ENCODE results near the gene CHRNG.
A peak's percentile ranks its signal among the peaks of the same experiment; 100 is the strongest.

Gene CHRNG

GRCh38 chr2:232506709-232507108, 32.8 kb upstream of the CHRNG start:
- no peak for DNase-seq (ENCODE audit: low read depth in 2 of 2)

GRCh38 chr2:232508251-232508650, 31.2 kb upstream of the CHRNG start:
- DNase-seq (ENCODE audit: low read depth in 2 of 2): no peak

- no peak for DNase-seq (ENCODE audit: low read depth in 2 of 2)
Measured at GRCh38 chr2:232511336-232511890, 28.1 kb upstream of the CHRNG start.

- DNase-seq (ENCODE audit: low read depth in 2 of 2): no peak
Measured at GRCh38 chr2:232512602-232513001, 26.9 kb upstream of the CHRNG start.

- no peak for DNase-seq (ENCODE audit: low read depth in 2 of 2)
Measured at GRCh38 chr2:232513353-232513752, 26.1 kb upstream of the CHRNG start.

- DNase-seq (ENCODE audit: low read depth in 2 of 2): no peak
Measured at GRCh38 chr2:232515639-232516038, 23.9 kb upstream of the CHRNG start.

- DNase-seq (ENCODE audit: low read depth in 2 of 2): no peak
Measured at GRCh38 chr2:232516551-232516950, 22.9 kb upstream of the CHRNG start.

GRCh38 chr2:232518844-232519243, 20.6 kb upstream of the CHRNG start:
- no peak for DNase-seq (ENCODE audit: low read depth in 2 of 2)

GRCh38 chr2:232519581-232520438, 19.7 kb upstream of the CHRNG start, which contains the start of gene PRSS56:
Gene PRSS56 (plus strand): TSS chr2:232520388. CDS start chr2:232520599, 211 bp downstream.
- no peak for DNase-seq (ENCODE audit: low read depth in 2 of 2)

- no peak for DNase-seq (ENCODE audit: low read depth in 2 of 2)
Measured at GRCh38 chr2:232520489-232520888, 19.0 kb upstream of the CHRNG start.

- DNase-seq (ENCODE audit: low read depth in 2 of 2): no peak
Measured at GRCh38 chr2:232521098-232521497, 18.4 kb upstream of the CHRNG start.

- DNase-seq (ENCODE audit: low read depth in 2 of 2): peak; percentile 66 to 76
Measured at GRCh38 chr2:232521959-232522622, 17.4 kb upstream of the CHRNG start.

- DNase-seq (ENCODE audit: low read depth in 2 of 2): no peak
Measured at GRCh38 chr2:232522623-232523401, 16.7 kb upstream of the CHRNG start.

GRCh38 chr2:232523402-232523681, 16.1 kb upstream of the CHRNG start:
- no peak for DNase-seq (ENCODE audit: low read depth in 2 of 2)

GRCh38 chr2:232523682-232524597, 15.6 kb upstream of the CHRNG start:
- DNase-seq (ENCODE audit: low read depth in 2 of 2): peak in 1 of 2 donors; percentile 23

- DNase-seq (ENCODE audit: low read depth in 2 of 2): no peak
Measured at GRCh38 chr2:232524771-232525170, 14.7 kb upstream of the CHRNG start.

- DNase-seq (ENCODE audit: low read depth in 2 of 2): no peak
Measured at GRCh38 chr2:232525199-232525598, 14.3 kb upstream of the CHRNG start.

GRCh38 chr2:232525791-232526371, 13.6 kb upstream of the CHRNG start, which contains the start of gene CHRND:
Gene CHRND (plus strand): TSS chr2:232526160. CDS start chr2:232526216, 56 bp downstream.
- DNase-seq (ENCODE audit: low read depth in 2 of 2): no peak

- no peak for DNase-seq (ENCODE audit: low read depth in 2 of 2)
Measured at GRCh38 chr2:232526372-232526941, 13.0 kb upstream of the CHRNG start.

- DNase-seq (ENCODE audit: low read depth in 2 of 2): no peak
Measured at GRCh38 chr2:232527905-232528470, 11.5 kb upstream of the CHRNG start.

All from stimulated activated CD4-positive, alpha-beta T cell treated with anti-CD3 and anti-CD28 coated beads, Interleukin-1b, Interleukin-23, amount 100 ng/mL, for 4 hours (primary cell).